Keratinocyte (primary cell): ENCODE results near the gene CDH22. TPM values are rescaled to one million over a fixed set of nuclear protein-coding genes. Genes with fewer than 3 reads are reported as not detected.

ENCODE experiments used
- DNase-seq: peaks from one replicate; pipeline ENCODE4 v3.0.0-alpha.2; 2011; ENCODE audit warnings: low read depth, missing footprints, low spot score
- FAIRE-seq: peaks from 2 replicates; lab custom pipeline; 2011; peaks lifted over from hg19 to GRCh38; lab: Jason Lieb, UNC
- H2AFZ ChIP-seq: 2 replicates; pipeline ENCODE4 v1.6.0; 2012; ENCODE audit warnings: low read length, control low read depth, inconsistent platforms; ENCODE audit not compliant: control insufficient read depth
- H3K27ac ChIP-seq: 2 replicates; pipeline ENCODE4 v1.5.1; 2011; ENCODE audit warnings: low read length; ENCODE audit not compliant: control insufficient read depth, insufficient read depth
- H3K27me3 ChIP-seq: 3 replicates; pipeline ENCODE4 v1.6.0; 2011; ENCODE audit warnings: low read length; ENCODE audit not compliant: control insufficient read depth, insufficient read depth; ENCODE audit errors: extremely low read depth
- H3K36me3 ChIP-seq, 2 experiments: 2 replicates in 1 of 2; 3 replicates in 1 of 2; pipeline ENCODE4 v1.5.1; 2011; ENCODE audit warnings: low read length in 2 of 2, mild to moderate bottlenecking in 1 of 2; ENCODE audit not compliant: control insufficient read depth in 2 of 2, insufficient read depth in 2 of 2; ENCODE audit errors: extremely low read depth in 1 of 2
- H3K4me1 ChIP-seq: 3 replicates; pipeline ENCODE4 v1.5.1; 2011; ENCODE audit warnings: low read length; ENCODE audit not compliant: control insufficient read depth, insufficient read depth; ENCODE audit errors: extremely low read depth
- H3K4me2 ChIP-seq: 3 replicates; pipeline ENCODE4 v1.6.0; 2011; ENCODE audit warnings: low read depth, low read length; ENCODE audit not compliant: control insufficient read depth, insufficient read depth; ENCODE audit errors: extremely low read depth
- H3K4me3 ChIP-seq, 3 experiments: fragments of 200-600 bp in 1 of 3; sonication (generic) in 1 of 3; 2 replicates in 2 of 3; 3 replicates in 1 of 3; pipeline ENCODE4 v1.5.1; 2011 to 2016; ENCODE audit warnings: low read length in 3 of 3, mild to moderate bottlenecking in 3 of 3, control low read depth in 2 of 3, inconsistent platforms in 1 of 3, low read depth in 1 of 3, mixed read lengths in 1 of 3, mixed run types in 1 of 3, moderate library complexity in 1 of 3; ENCODE audit not compliant: control insufficient read depth in 2 of 3, insufficient read depth in 2 of 3; ENCODE audit errors: extremely low read depth in 1 of 3
- H3K79me2 ChIP-seq: 2 replicates; pipeline ENCODE4 v1.6.0; 2012; ENCODE audit warnings: low read length; ENCODE audit not compliant: control insufficient read depth, insufficient read depth
- H3K9ac ChIP-seq: 3 replicates; pipeline ENCODE4 v1.6.0; 2011; ENCODE audit warnings: low read length; ENCODE audit not compliant: control insufficient read depth, insufficient read depth; ENCODE audit errors: extremely low read depth
- H3K9me1 ChIP-seq: 3 replicates; pipeline ENCODE4 v1.6.0; 2011; ENCODE audit warnings: low read length; ENCODE audit not compliant: control insufficient read depth, insufficient read depth; ENCODE audit errors: extremely low read depth
- H3K9me3 ChIP-seq: 2 replicates; pipeline ENCODE4 v1.5.1; 2012; ENCODE audit warnings: low read depth, low read length; ENCODE audit not compliant: control insufficient read depth
- H4K20me1 ChIP-seq: 3 replicates; pipeline ENCODE4 v1.6.0; 2011; ENCODE audit warnings: low read length; ENCODE audit not compliant: control insufficient read depth, insufficient read depth; ENCODE audit errors: extremely low read depth
- CTCF ChIP-seq, 3 experiments: IDR thresholded peaks in 1 of 3; conservative IDR thresholded peaks in 1 of 3; optimal IDR thresholded peaks in 1 of 3; 2 replicates in 2 of 3; 3 replicates in 1 of 3; pipeline versions ENCODE3 to v1.5.1; 2011; ENCODE audit warnings: low read length in 3 of 3, mild to moderate bottlenecking in 3 of 3, moderate library complexity in 2 of 3, control low read depth in 1 of 3, inconsistent platforms in 1 of 3; ENCODE audit not compliant: insufficient read depth in 2 of 3; ENCODE audit errors: extremely low read depth in 1 of 3
- EZH2 ChIP-seq: IDR thresholded peaks from one replicate; pipeline ENCODE4 v1.6.1; 2012; ENCODE audit warnings: inconsistent platforms, mild to moderate bottlenecking, low read length, moderate library complexity
- dilution Hi-C: fragments of 300-500 bp; cut with MboI; formaldehyde crosslinking; loops from one replicate; pipeline ENCODE4 v1.7.0; 2020; ENCODE audit warnings: low sequenced_read_pairs; ENCODE audit not compliant: extremely low pct_ligation_motif_present
- polyA plus RNA-seq, 5 experiments: library from polyadenylated mRNA; depleted of rRNA in 3 of 5; stranded (reverse) in 3 of 5; stranded (forward) in 1 of 5; unstranded in 1 of 5; fragments of >200 nt; gene quantifications; 1 replicate in 1 of 5; 2 replicates in 3 of 5; 3 replicates in 1 of 5; pipeline versions ENCODE4 v1.2.1 to v1.2.3, GENCODE V29; 2011 to 2012; ENCODE audit warnings: missing spikeins in 2 of 5, low read depth in 1 of 5, low replicate concordance in 1 of 5

CDH22 gene
- polyA plus RNA-seq, 1 donor (not counting 4 experiments of a cell fraction or from before 2014, with no cell fraction given), result not detected

- no peak overlapping the region for H3K4me3 ChIP-seq
- dilution Hi-C loops, result no loop called here
- no peaks in the 10 kb centered on the region for H3K79me2 ChIP-seq
- H3K9me3 ChIP-seq, result no peaks in the 10 kb centered on the region
- no peaks in the 10 kb centered on the region for H3K4me1 ChIP-seq
- H3K27ac ChIP-seq, result no peak overlapping the region
- no peak overlapping the region for H2AFZ ChIP-seq
- no peak for FAIRE-seq
- H3K27me3 ChIP-seq, result peaks cover 28% of the 10 kb centered on the region
- TF ChIP-seq CTCF (optimal IDR thresholded peaks at IDR 0.05 in 1 of 3, IDR thresholded peaks at IDR 0.05 in 1 of 3, conservative IDR thresholded peaks at IDR 0.05 in 1 of 3; ENCODE audit: extremely low read depth in 1 of 3, insufficient read depth in 2 of 3, low read length in 3 of 3), result no peak
- peak; percentile 58 for TF ChIP-seq EZH2
- H3K36me3 ChIP-seq, result no peaks in the 10 kb centered on the region
- DNase-seq, result no peak
- H3K9me1 ChIP-seq, result no peaks in the 10 kb centered on the region
- H4K20me1 ChIP-seq, result no peaks in the 10 kb centered on the region
- H3K4me2 ChIP-seq, result no peak overlapping the region
- no peak overlapping the region for H3K9ac ChIP-seq
Measured at GRCh38 chr20:46204594-46205186, 103.6 kb downstream of the CDH22 start.

- H3K9me3 ChIP-seq, result no peaks in the 10 kb centered on the region
- no peaks in the 10 kb centered on the region for H3K9me1 ChIP-seq
- FAIRE-seq (no peak), DNase-seq (no peak)
- dilution Hi-C loops, result no loop called here
- no peaks in the 10 kb centered on the region for H3K4me1 ChIP-seq
- H3K4me3 ChIP-seq, result no peak overlapping the region
- peaks cover 24% of the 10 kb centered on the region for H3K27me3 ChIP-seq
- H3K4me2 ChIP-seq, result no peak overlapping the region
- H3K27ac ChIP-seq, result no peak overlapping the region
- H2AFZ ChIP-seq, result no peak overlapping the region
- TF ChIP-seq EZH2, result no peak
- no peak for TF ChIP-seq CTCF (optimal IDR thresholded peaks at IDR 0.05 in 1 of 3, IDR thresholded peaks at IDR 0.05 in 1 of 3, conservative IDR thresholded peaks at IDR 0.05 in 1 of 3; ENCODE audit: extremely low read depth in 1 of 3, insufficient read depth in 2 of 3, low read length in 3 of 3)
- no peaks in the 10 kb centered on the region for H3K36me3 ChIP-seq
- no peaks in the 10 kb centered on the region for H3K79me2 ChIP-seq
- H4K20me1 ChIP-seq, result no peaks in the 10 kb centered on the region
- no peak overlapping the region for H3K9ac ChIP-seq
Measured at GRCh38 chr20:46203510-46203837, 104.8 kb downstream of the CDH22 start.
